Activated B cell treated with CpG ODN at 0.5 μM for 24 hours (primary cell): ENCODE measurements around the gene ALLC. TPM values are rescaled to one million over a fixed set of nuclear protein-coding genes. Genes with fewer than 3 reads are reported as not detected.

Experiments used
- ATAC-seq: fragments of 200-7000 bp; cut with Tn5 transposase; one replicate; pipeline ENCODE4 v1.10.0; 2021; ENCODE audit warnings: low read depth, mild to moderate bottlenecking, moderate library complexity
- CTCF ChIA-PET: fragments of 350-600 bp; sonication (Branson Sonifier 250); formaldehyde crosslinking; loops from one replicate; lab custom pipeline; 2021; ENCODE audit warnings: antibody characterized with exemption; lab: Charles Lee
- POLR2A ChIA-PET: fragments of 350-600 bp; sonication (Branson Sonifier 250); formaldehyde crosslinking; loops from one replicate; lab custom pipeline; 2021; ENCODE audit warnings: antibody characterized with exemption; lab: Charles Lee
- DNase-seq: peaks from one replicate; pipeline ENCODE4 v3.0.0; 2022
- H3K27ac Mint-ChIP-seq: one replicate; pipeline ENCODE4 v1.8.0; 2020; ENCODE audit warnings: mixed read lengths
- H3K27me3 Mint-ChIP-seq: one replicate; pipeline ENCODE4 v1.8.0; 2021; ENCODE audit warnings: mixed read lengths
- H3K36me3 Mint-ChIP-seq: one replicate; pipeline ENCODE4 v1.8.0; 2021; ENCODE audit warnings: low read depth, mixed read lengths
- H3K4me1 Mint-ChIP-seq: one replicate; pipeline ENCODE4 v1.8.0; 2021; ENCODE audit warnings: mixed read lengths
- H3K4me3 Mint-ChIP-seq: one replicate; pipeline ENCODE4 v1.8.0; 2020; ENCODE audit warnings: mild to moderate bottlenecking, mixed read lengths
- H3K9me3 Mint-ChIP-seq: one replicate; pipeline ENCODE4 v1.8.0; 2020; ENCODE audit warnings: mixed read lengths
- intact Hi-C: fragments of 100-400 bp; cut with micrococcal nuclease; formaldehyde crosslinking; loops from one replicate; pipeline ENCODE4 v1.15.1; 2024
- total RNA-seq: library from RNA; stranded (reverse); gene quantifications from 2 replicates; pipeline ENCODE4 v1.2.3, GENCODE V29; 2022
- TF ChIP-seq, protein P1 (sequence below): fragments of 200-600 bp; IDR thresholded peaks from one replicate; pipeline ENCODE4 v1.8.0; 2022; ENCODE audit warnings: antibody characterized with exemption, mild to moderate bottlenecking

The ALLC gene
- total RNA-seq, 1 donor from 2014 or later: not detected

DNA sequence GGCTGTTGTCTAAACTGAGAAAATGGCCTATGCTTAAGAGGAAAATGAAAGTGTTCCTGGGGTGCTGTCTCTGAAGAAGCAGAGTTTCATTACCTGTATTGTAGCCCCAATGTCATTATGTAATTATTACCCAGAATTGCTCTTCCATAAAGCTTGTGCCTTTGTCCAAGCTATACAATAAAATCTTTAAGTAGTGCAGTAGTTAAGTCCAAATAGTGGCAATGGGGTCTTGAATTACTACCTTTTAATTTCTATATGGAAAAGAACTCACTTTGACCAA is 13.8 kb upstream of the ALLC start:
- intact Hi-C loops: no loop called here
- no peak overlapping the region for H3K4me3 Mint-ChIP-seq
- H3K27me3 Mint-ChIP-seq: no peaks in the 10 kb centered on the region
- no peaks in the 10 kb centered on the region for H3K36me3 Mint-ChIP-seq
- no peak overlapping the region for H3K27ac Mint-ChIP-seq
- no peaks in the 10 kb centered on the region for H3K4me1 Mint-ChIP-seq
- TF ChIP-seq, protein P1, sequence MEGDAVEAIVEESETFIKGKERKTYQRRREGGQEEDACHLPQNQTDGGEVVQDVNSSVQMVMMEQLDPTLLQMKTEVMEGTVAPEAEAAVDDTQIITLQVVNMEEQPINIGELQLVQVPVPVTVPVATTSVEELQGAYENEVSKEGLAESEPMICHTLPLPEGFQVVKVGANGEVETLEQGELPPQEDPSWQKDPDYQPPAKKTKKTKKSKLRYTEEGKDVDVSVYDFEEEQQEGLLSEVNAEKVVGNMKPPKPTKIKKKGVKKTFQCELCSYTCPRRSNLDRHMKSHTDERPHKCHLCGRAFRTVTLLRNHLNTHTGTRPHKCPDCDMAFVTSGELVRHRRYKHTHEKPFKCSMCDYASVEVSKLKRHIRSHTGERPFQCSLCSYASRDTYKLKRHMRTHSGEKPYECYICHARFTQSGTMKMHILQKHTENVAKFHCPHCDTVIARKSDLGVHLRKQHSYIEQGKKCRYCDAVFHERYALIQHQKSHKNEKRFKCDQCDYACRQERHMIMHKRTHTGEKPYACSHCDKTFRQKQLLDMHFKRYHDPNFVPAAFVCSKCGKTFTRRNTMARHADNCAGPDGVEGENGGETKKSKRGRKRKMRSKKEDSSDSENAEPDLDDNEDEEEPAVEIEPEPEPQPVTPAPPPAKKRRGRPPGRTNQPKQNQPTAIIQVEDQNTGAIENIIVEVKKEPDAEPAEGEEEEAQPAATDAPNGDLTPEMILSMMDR: no peak
- POLR2A ChIA-PET: no interaction called here
- CTCF ChIA-PET: no interaction called here
- no peak for DNase-seq
- no peak for ATAC-seq
- no peaks in the 10 kb centered on the region for H3K9me3 Mint-ChIP-seq

DNA sequence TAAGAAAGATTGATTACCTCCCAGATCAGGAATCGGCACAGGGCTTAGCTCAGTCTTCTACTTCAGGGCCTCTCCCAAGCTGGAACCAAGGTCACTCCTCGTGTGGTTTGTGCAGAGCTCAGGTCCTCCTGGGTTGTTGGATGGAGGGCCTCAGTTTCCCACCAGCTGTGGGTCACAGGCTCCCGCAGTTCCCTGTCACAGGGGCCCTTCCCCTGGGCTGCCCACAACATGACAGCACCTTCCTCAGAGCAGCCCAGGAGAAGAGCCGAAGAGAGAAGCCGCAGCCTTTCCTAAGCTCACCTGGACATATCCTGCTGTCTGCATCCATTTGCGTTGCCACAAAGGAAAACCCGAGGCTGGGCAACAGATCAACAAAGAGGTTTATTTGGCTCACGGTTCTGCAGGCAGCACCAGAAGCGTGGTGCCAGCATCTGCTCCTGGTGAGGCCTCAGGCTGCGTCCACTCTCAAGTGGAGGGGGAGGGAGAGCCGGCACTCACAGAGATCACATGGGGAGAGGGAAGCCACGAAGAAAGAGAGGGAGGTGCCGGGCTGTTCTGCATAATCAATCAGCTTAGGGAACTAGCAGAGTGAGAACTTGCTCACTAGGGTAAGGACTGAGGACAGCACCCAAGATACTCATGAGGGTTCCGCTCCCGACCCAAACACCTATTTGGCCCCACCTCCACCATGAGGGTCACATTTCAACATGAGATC is 13.0 kb upstream of the ALLC start:
- CTCF ChIA-PET: no interaction called here
- POLR2A ChIA-PET: no interaction called here
- ATAC-seq: no peak
- no peak for DNase-seq
- Mint-ChIP-seq H3K27me3 (no peaks in the 10 kb centered on the region), H3K9me3 (no peaks in the 10 kb centered on the region), H3K27ac (no peak overlapping the region), H3K36me3 (no peaks in the 10 kb centered on the region), H3K4me3 (no peak overlapping the region), H3K4me1 (no peaks in the 10 kb centered on the region)
- TF ChIP-seq, protein P1: no peak
- intact Hi-C loops: no loop called here

DNA sequence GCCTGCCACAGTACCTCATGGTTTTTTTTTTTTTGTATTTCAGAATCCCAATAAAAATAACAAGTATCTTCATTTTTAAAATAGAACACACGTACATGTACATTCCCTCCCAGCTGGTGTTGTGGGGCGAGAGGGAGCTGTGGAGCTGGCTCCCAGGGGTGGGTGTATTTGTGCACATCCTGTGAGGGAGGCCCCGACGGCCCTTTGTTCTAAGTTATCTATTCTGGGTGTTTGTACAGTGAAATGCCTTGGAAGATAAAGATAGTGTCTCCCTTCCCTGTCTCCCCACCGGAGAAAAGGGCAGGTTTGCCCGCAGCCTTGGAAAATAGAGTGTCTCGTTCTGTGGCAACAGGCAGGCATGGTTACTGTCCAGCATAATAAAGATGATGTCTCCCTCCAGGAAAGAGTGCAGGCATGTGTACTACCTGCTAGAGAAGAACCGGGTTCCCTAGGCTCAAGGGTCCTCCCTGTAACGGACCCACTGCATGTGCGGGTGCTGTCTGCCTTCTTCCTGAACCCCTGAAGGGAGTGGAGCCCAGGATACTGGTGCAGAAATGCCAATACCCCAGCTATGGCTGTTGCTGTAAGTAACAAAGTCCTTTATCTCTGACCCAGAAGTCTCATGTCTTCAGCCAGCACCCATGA is 12.1 kb upstream of the ALLC start:
- H3K4me1 Mint-ChIP-seq: peaks cover 3% of the 10 kb centered on the region
- intact Hi-C loops: no loop called here
- H3K27ac Mint-ChIP-seq: no peak overlapping the region
- no peaks in the 10 kb centered on the region for H3K9me3 Mint-ChIP-seq
- DNase-seq: no peak
- ChIA-PET CTCF (no interaction called here), POLR2A (no interaction called here)
- no peaks in the 10 kb centered on the region for H3K36me3 Mint-ChIP-seq
- H3K4me3 Mint-ChIP-seq: no peak overlapping the region
- TF ChIP-seq, protein P1: no peak
- no peak for ATAC-seq
- H3K27me3 Mint-ChIP-seq: no peaks in the 10 kb centered on the region

DNA sequence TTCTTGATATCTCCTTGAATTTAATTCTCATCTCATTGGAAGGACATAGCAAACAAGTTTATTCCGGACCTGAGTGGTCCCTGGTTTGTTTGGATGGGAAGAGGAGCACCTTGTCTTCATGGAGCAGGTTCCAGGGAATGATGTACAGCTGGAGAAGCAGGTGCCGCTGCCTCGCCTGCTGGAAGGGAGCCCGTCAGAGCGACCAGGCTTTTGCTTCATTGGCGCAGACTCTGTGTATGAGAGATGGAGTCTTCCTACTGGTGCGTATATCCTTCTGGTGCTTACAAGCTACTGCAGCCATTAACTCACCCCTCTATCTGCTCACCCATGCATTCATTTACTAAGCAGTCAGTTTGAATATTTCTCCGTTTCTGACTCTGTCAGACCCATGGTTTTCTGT is 11.6 kb upstream of the ALLC start:
- ATAC-seq: no peak
- no peaks in the 10 kb centered on the region for H3K36me3 Mint-ChIP-seq
- intact Hi-C loops: no loop called here
- H3K4me3 Mint-ChIP-seq: no peak overlapping the region
- DNase-seq: no peak
- ChIA-PET POLR2A (no interaction called here), CTCF (no interaction called here)
- H3K9me3 Mint-ChIP-seq: no peaks in the 10 kb centered on the region
- TF ChIP-seq, protein P1: no peak
- peaks cover 7% of the 10 kb centered on the region for H3K4me1 Mint-ChIP-seq
- H3K27ac Mint-ChIP-seq: no peak overlapping the region
- H3K27me3 Mint-ChIP-seq: no peaks in the 10 kb centered on the region

DNA sequence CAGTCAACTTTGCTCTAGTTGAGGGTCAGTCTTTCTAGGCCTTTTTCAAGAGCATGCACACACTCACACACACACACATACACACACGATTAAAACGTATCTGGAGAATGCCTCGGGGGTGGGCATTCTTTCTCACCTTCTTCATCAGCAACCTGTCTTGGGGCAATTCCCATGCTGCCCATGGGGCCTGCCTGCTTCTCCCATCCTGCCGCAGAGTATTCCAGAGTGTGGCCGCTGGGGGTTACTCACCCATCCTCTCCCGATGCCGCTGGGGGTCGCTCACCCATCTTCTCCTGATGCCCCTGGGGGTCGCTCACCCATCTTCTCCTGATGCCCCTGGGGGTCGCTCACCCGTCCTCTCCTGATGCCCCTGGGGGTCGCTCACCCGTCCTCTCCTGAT is 10.8 kb upstream of the ALLC start:
- POLR2A ChIA-PET: no interaction called here
- ATAC-seq: no peak
- CTCF ChIA-PET: no interaction called here
- intact Hi-C loops: no loop called here
- DNase-seq: no peak
- H3K4me1 Mint-ChIP-seq: peaks cover 14% of the 10 kb centered on the region
- no peaks in the 10 kb centered on the region for H3K36me3 Mint-ChIP-seq
- no peaks in the 10 kb centered on the region for H3K9me3 Mint-ChIP-seq
- H3K4me3 Mint-ChIP-seq: no peak overlapping the region
- TF ChIP-seq, protein P1: no peak
- no peak overlapping the region for H3K27ac Mint-ChIP-seq
- no peaks in the 10 kb centered on the region for H3K27me3 Mint-ChIP-seq
